Keratinocyte (primary cell): ENCODE results near the gene TNIP1. TPM values are rescaled to one million over a fixed set of nuclear protein-coding genes. Genes with fewer than 3 reads are reported as not detected.
A peak's percentile ranks its signal among the peaks of the same experiment; 100 is the strongest.

ENCODE experiments used
- DNase-seq: peaks from one replicate; pipeline ENCODE4 v3.0.0-alpha.2; 2011; ENCODE audit warnings: low read depth, missing footprints, low spot score
- FAIRE-seq: peaks from 2 replicates; lab custom pipeline; 2011; peaks lifted over from hg19 to GRCh38; lab: Jason Lieb, UNC
- H2AFZ ChIP-seq: 2 replicates; pipeline ENCODE4 v1.6.0; 2012; ENCODE audit warnings: low read length, control low read depth, inconsistent platforms; ENCODE audit not compliant: control insufficient read depth
- H3K27ac ChIP-seq: 2 replicates; pipeline ENCODE4 v1.5.1; 2011; ENCODE audit warnings: low read length; ENCODE audit not compliant: control insufficient read depth, insufficient read depth
- H3K27me3 ChIP-seq: 3 replicates; pipeline ENCODE4 v1.6.0; 2011; ENCODE audit warnings: low read length; ENCODE audit not compliant: control insufficient read depth, insufficient read depth; ENCODE audit errors: extremely low read depth
- H3K36me3 ChIP-seq, 2 experiments: 2 replicates in 1 of 2; 3 replicates in 1 of 2; pipeline ENCODE4 v1.5.1; 2011; ENCODE audit warnings: low read length in 2 of 2, mild to moderate bottlenecking in 1 of 2; ENCODE audit not compliant: control insufficient read depth in 2 of 2, insufficient read depth in 2 of 2; ENCODE audit errors: extremely low read depth in 1 of 2
- H3K4me1 ChIP-seq: 3 replicates; pipeline ENCODE4 v1.5.1; 2011; ENCODE audit warnings: low read length; ENCODE audit not compliant: control insufficient read depth, insufficient read depth; ENCODE audit errors: extremely low read depth
- H3K4me2 ChIP-seq: 3 replicates; pipeline ENCODE4 v1.6.0; 2011; ENCODE audit warnings: low read depth, low read length; ENCODE audit not compliant: control insufficient read depth, insufficient read depth; ENCODE audit errors: extremely low read depth
- H3K4me3 ChIP-seq, 3 experiments: fragments of 200-600 bp in 1 of 3; sonication (generic) in 1 of 3; 2 replicates in 2 of 3; 3 replicates in 1 of 3; pipeline ENCODE4 v1.5.1; 2011 to 2016; ENCODE audit warnings: low read length in 3 of 3, mild to moderate bottlenecking in 3 of 3, control low read depth in 2 of 3, inconsistent platforms in 1 of 3, low read depth in 1 of 3, mixed read lengths in 1 of 3, mixed run types in 1 of 3, moderate library complexity in 1 of 3; ENCODE audit not compliant: control insufficient read depth in 2 of 3, insufficient read depth in 2 of 3; ENCODE audit errors: extremely low read depth in 1 of 3
- H3K79me2 ChIP-seq: 2 replicates; pipeline ENCODE4 v1.6.0; 2012; ENCODE audit warnings: low read length; ENCODE audit not compliant: control insufficient read depth, insufficient read depth
- H3K9ac ChIP-seq: 3 replicates; pipeline ENCODE4 v1.6.0; 2011; ENCODE audit warnings: low read length; ENCODE audit not compliant: control insufficient read depth, insufficient read depth; ENCODE audit errors: extremely low read depth
- H3K9me1 ChIP-seq: 3 replicates; pipeline ENCODE4 v1.6.0; 2011; ENCODE audit warnings: low read length; ENCODE audit not compliant: control insufficient read depth, insufficient read depth; ENCODE audit errors: extremely low read depth
- H3K9me3 ChIP-seq: 2 replicates; pipeline ENCODE4 v1.5.1; 2012; ENCODE audit warnings: low read depth, low read length; ENCODE audit not compliant: control insufficient read depth
- H4K20me1 ChIP-seq: 3 replicates; pipeline ENCODE4 v1.6.0; 2011; ENCODE audit warnings: low read length; ENCODE audit not compliant: control insufficient read depth, insufficient read depth; ENCODE audit errors: extremely low read depth
- CTCF ChIP-seq, 3 experiments: IDR thresholded peaks in 1 of 3; conservative IDR thresholded peaks in 1 of 3; optimal IDR thresholded peaks in 1 of 3; 2 replicates in 2 of 3; 3 replicates in 1 of 3; pipeline versions ENCODE3 to v1.5.1; 2011; ENCODE audit warnings: low read length in 3 of 3, mild to moderate bottlenecking in 3 of 3, moderate library complexity in 2 of 3, control low read depth in 1 of 3, inconsistent platforms in 1 of 3; ENCODE audit not compliant: insufficient read depth in 2 of 3; ENCODE audit errors: extremely low read depth in 1 of 3
- EZH2 ChIP-seq: IDR thresholded peaks from one replicate; pipeline ENCODE4 v1.6.1; 2012; ENCODE audit warnings: inconsistent platforms, mild to moderate bottlenecking, low read length, moderate library complexity
- dilution Hi-C: fragments of 300-500 bp; cut with MboI; formaldehyde crosslinking; loops from one replicate; pipeline ENCODE4 v1.7.0; 2020; ENCODE audit warnings: low sequenced_read_pairs; ENCODE audit not compliant: extremely low pct_ligation_motif_present
- polyA plus RNA-seq, 5 experiments: library from polyadenylated mRNA; depleted of rRNA in 3 of 5; stranded (reverse) in 3 of 5; stranded (forward) in 1 of 5; unstranded in 1 of 5; fragments of >200 nt; gene quantifications; 1 replicate in 1 of 5; 2 replicates in 3 of 5; 3 replicates in 1 of 5; pipeline versions ENCODE4 v1.2.1 to v1.2.3, GENCODE V29; 2011 to 2012; ENCODE audit warnings: missing spikeins in 2 of 5, low read depth in 1 of 5, low replicate concordance in 1 of 5

The TNIP1 gene
- polyA plus RNA-seq, 1 donor (not counting 4 experiments of a cell fraction or from before 2014, with no cell fraction given): 47.9 TPM

DNA sequence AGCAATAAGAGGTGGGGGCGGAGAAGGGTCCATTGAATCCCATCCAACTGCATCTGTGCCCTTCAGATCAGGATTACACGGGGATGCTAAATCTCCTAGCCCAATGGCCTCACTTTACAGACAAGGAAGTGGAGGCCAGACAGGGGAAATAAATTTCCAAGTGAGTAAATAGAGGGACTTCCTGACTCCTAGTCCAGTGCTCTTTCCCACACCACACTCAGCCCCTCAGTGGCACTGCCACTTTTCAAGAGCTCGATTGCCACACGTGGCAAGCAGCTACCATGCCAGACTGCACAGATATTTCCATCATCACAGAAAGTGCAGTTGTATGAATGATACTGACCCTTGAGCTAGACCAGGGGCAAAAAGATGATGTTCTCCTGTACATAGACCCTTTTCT, 8.2 kb upstream of the TNIP1 start:
- Histone ChIP-seq H3K36me3 (no peaks in the 10 kb centered on the region), H2AFZ (no peak overlapping the region), H3K9me3 (no peaks in the 10 kb centered on the region), H3K9ac (no peak overlapping the region), H3K27me3 (no peaks in the 10 kb centered on the region), H3K4me3 (no peak overlapping the region), H3K4me1 (peaks cover 48% of the 10 kb centered on the region), H3K79me2 (peaks cover 9% of the 10 kb centered on the region), H3K4me2 (no peak overlapping the region), H3K27ac (no peak overlapping the region), H3K9me1 (no peaks in the 10 kb centered on the region), H4K20me1 (no peaks in the 10 kb centered on the region)
- DNase-seq: no peak
- dilution Hi-C loops: no loop called here
- FAIRE-seq: no peak
- TF ChIP-seq EZH2: no peak
- TF ChIP-seq CTCF (optimal IDR thresholded peaks at IDR 0.05 in 1 of 3, IDR thresholded peaks at IDR 0.05 in 1 of 3, conservative IDR thresholded peaks at IDR 0.05 in 1 of 3; ENCODE audit: extremely low read depth in 1 of 3, insufficient read depth in 2 of 3, low read length in 3 of 3): no peak

GRCh38 chr5:151087486-151087885, 6.7 kb upstream of the TNIP1 start:
- no peak for DNase-seq
- dilution Hi-C loops: no loop called here
- H3K4me2 ChIP-seq: peak overlapping the region; percentile 58
- peak overlapping the region; percentile 69 for H3K27ac ChIP-seq
- no peaks in the 10 kb centered on the region for H4K20me1 ChIP-seq
- peaks cover 14% of the 10 kb centered on the region for H3K79me2 ChIP-seq
- no peaks in the 10 kb centered on the region for H3K36me3 ChIP-seq
- TF ChIP-seq EZH2 (no peak), CTCF (optimal IDR thresholded peaks at IDR 0.05 in 1 of 3, IDR thresholded peaks at IDR 0.05 in 1 of 3, conservative IDR thresholded peaks at IDR 0.05 in 1 of 3; ENCODE audit: extremely low read depth in 1 of 3, insufficient read depth in 2 of 3, low read length in 3 of 3) (no peak)
- H3K27me3 ChIP-seq: no peaks in the 10 kb centered on the region
- no peak overlapping the region for H3K4me3 ChIP-seq
- peak overlapping the region; percentile 50 for H2AFZ ChIP-seq
- H3K9me1 ChIP-seq: no peaks in the 10 kb centered on the region
- H3K4me1 ChIP-seq: peaks cover 47% of the 10 kb centered on the region
- H3K9ac ChIP-seq: peak overlapping the region; percentile 82
- no peak for FAIRE-seq
- no peaks in the 10 kb centered on the region for H3K9me3 ChIP-seq
